GM19397 (cell line): Measurements from ENCODE around the gene KCNQ4.

Experiments
- ATAC-seq: cut with Tn5 transposase; IDR thresholded peaks from one replicate; pipeline ENCODE4 v1.9.1; 2021; ENCODE audit warnings: mild to moderate bottlenecking, moderate library complexity; ENCODE audit not compliant: unreplicated experiment

Gene KCNQ4

GRCh38 chr1:40838980-40839942 is 55.7 kb downstream of the KCNQ4 start:
- ATAC-seq, result no peak

- ATAC-seq, result no peak
These were observed 56.4 kb downstream of the KCNQ4 start for GRCh38 chr1:40839943-40840335.

- ATAC-seq, result no peak
These were observed 57.1 kb downstream of the KCNQ4 start for GRCh38 chr1:40840526-40841323.

GRCh38 chr1:40841602-40842001 is 58.0 kb downstream of the KCNQ4 start:
- ATAC-seq, result no peak

- no peak for ATAC-seq
These were observed 58.6 kb downstream of the KCNQ4 start for GRCh38 chr1:40842207-40842606.

- ATAC-seq, result no peak
These were observed 59.1 kb downstream of the KCNQ4 start for GRCh38 chr1:40842691-40843090.

GRCh38 chr1:40844079-40844478 is 60.5 kb downstream of the KCNQ4 start:
- no peak for ATAC-seq

GRCh38 chr1:40844887-40845878 is 61.6 kb downstream of the KCNQ4 start:
- ATAC-seq, result no peak

GRCh38 chr1:40845895-40846294 is 62.3 kb downstream of the KCNQ4 start:
- no peak for ATAC-seq

- ATAC-seq, result no peak
These were observed 63.6 kb downstream of the KCNQ4 start for GRCh38 chr1:40847023-40847745.

- ATAC-seq, result no peak
These were observed 65.1 kb downstream of the KCNQ4 start for GRCh38 chr1:40848530-40849189.

- no peak for ATAC-seq
These were observed 66.4 kb downstream of the KCNQ4 start for GRCh38 chr1:40849801-40850592.

GRCh38 chr1:40851643-40852042 is 68.1 kb downstream of the KCNQ4 start:
- no peak for ATAC-seq

- no peak for ATAC-seq
These were observed 69.7 kb downstream of the KCNQ4 start for GRCh38 chr1:40853113-40853884.

- no peak for ATAC-seq
These were observed 70.2 kb downstream of the KCNQ4 start for GRCh38 chr1:40853885-40854170.

- ATAC-seq, result no peak
These were observed 71.9 kb downstream of the KCNQ4 start for GRCh38 chr1:40855513-40855912.

- ATAC-seq, result no peak
These were observed 72.5 kb downstream of the KCNQ4 start for GRCh38 chr1:40856116-40856515.

- no peak for ATAC-seq
These were observed 73.2 kb downstream of the KCNQ4 start for GRCh38 chr1:40856656-40857302.
